ENCODE measurements around the gene IGFBP6.
"Not testable (repeated sequence)": the region's sequence is repeated elsewhere in the genome, so short reads cannot be mapped to it uniquely, and the experiment has no call there.

Gene IGFBP6

GRCh38 chr12:53098354-53098981 lies 1.0 kb downstream of the IGFBP6 start:
- no peak for DNase-seq

- DNase-seq = peak; percentile 75
Observed at GRCh38 chr12:53099071-53099882, 1.8 kb downstream of the IGFBP6 start.

- no peak for DNase-seq
Observed at GRCh38 chr12:53100466-53101151, 3.1 kb downstream of the IGFBP6 start.

- DNase-seq = no peak
Observed at GRCh38 chr12:53101266-53101665, 3.8 kb downstream of the IGFBP6 start.

- peak; percentile 68 for DNase-seq
Observed at GRCh38 chr12:53101931-53102781, 4.7 kb downstream of the IGFBP6 start.

- DNase-seq = no peak
Observed at GRCh38 chr12:53102883-53103807, 5.7 kb downstream of the IGFBP6 start, which contains the start of gene SOAT2. TSS of gene SOAT2 (plus strand) at chr12:53103486. CDS start at chr12:53103578, 92 bp downstream.

- peak; percentile 51 for DNase-seq
Observed at GRCh38 chr12:53103860-53104305, 6.4 kb downstream of the IGFBP6 start.

- DNase-seq = no peak
Observed at GRCh38 chr12:53105256-53105655, 7.8 kb downstream of the IGFBP6 start.

- DNase-seq = no peak
Observed at GRCh38 chr12:53105712-53106439, 8.4 kb downstream of the IGFBP6 start.

GRCh38 chr12:53107122-53107521 lies 9.7 kb downstream of the IGFBP6 start:
- DNase-seq = no peak

GRCh38 chr12:53112431-53112830 lies 15.0 kb downstream of the IGFBP6 start:
- DNase-seq = not testable (repeated sequence)

- DNase-seq = no peak
Observed at GRCh38 chr12:53113136-53113705, 15.8 kb downstream of the IGFBP6 start.

GRCh38 chr12:53113951-53114350 lies 16.5 kb downstream of the IGFBP6 start:
- no peak for DNase-seq

- no peak for DNase-seq
Observed at GRCh38 chr12:53115112-53115890, 17.8 kb downstream of the IGFBP6 start.

- DNase-seq = no peak
Observed at GRCh38 chr12:53115891-53116648, 18.6 kb downstream of the IGFBP6 start.

GRCh38 chr12:53118751-53119300 lies 21.4 kb downstream of the IGFBP6 start:
- DNase-seq = no peak

GRCh38 chr12:53120685-53121525 lies 23.4 kb downstream of the IGFBP6 start:
- DNase-seq = no peak
